Stimulated activated CD8-positive, alpha-beta memory T cell treated with anti-CD3 and anti-CD28 coated beads, Interleukin-12 subunit alpha, Interleukin-12 subunit beta, amount 100 ng/mL, for 24 hours (primary cell): ENCODE measurements around the gene IGSF8.

Source experiments
- DNase-seq: peaks from one replicate; pipeline ENCODE4 v3.0.0-alpha.2; 2020; ENCODE audit errors: extremely low read depth

IGSF8 gene

DNA sequence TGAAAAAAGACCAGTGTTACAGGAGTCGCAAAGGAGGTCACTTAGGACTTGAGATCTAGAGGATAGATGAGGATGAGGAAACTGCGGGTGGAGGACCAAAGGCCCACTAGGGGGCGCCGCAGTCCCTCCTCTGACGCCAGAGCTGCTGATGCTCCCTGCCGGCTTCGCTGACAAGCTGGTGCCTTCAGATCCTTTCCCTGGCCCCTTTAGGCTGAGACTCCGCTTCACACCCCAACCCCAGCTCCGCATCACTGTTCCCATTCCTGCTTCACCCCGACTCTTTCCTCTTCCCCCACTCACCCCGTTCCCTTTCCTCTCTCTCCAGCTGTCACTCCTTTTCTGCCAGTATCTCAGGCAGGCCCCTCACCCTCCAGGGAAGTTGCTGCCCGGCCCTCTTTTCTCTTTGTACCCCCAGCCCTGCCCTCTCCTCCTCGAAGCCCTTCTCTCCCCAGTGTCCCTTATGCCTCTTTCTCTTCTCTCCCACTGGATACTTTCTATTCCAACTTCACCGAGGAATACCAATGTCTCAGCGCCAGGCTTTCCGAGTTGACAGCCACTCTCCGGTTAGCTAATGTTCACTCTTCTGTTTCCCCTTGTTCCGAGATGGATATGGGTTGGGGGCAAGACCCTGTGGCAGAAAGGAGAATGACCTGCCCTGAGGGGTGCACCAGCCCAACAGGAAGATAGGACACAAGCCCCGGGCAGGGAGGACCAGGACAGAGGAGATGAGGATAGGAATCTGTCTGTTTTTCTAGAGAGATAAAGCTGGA lies 12.5 kb downstream of the IGSF8 start:
- peak; percentile 61 for DNase-seq

DNA sequence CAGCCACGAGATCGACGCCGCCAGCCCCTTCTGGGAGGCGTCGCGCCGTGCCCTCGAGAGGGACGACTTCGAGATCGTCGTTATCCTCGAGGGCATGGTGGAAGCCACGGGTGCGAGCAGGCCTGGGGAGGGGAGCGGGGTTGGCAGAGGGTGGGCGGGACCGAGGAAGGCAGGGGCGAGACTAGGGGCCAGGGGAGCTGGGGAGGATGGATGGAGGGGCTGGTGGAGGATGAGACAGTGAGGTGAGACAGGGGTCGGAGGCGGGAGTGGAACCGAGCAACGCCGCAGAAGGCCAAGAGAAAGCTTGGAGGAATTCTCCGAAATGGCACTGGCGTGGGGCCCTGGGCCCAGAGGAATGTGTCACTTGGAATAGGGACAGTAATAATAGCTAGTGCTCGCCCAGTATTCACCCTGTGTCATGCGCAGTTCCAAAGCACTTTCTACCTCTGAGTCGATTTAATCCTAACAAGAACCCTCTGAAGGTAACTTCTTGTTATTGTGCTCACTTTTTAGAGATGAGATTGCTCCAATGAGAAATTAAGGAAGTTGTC lies 13.6 kb downstream of the IGSF8 start:
- no peak for DNase-seq

DNA sequence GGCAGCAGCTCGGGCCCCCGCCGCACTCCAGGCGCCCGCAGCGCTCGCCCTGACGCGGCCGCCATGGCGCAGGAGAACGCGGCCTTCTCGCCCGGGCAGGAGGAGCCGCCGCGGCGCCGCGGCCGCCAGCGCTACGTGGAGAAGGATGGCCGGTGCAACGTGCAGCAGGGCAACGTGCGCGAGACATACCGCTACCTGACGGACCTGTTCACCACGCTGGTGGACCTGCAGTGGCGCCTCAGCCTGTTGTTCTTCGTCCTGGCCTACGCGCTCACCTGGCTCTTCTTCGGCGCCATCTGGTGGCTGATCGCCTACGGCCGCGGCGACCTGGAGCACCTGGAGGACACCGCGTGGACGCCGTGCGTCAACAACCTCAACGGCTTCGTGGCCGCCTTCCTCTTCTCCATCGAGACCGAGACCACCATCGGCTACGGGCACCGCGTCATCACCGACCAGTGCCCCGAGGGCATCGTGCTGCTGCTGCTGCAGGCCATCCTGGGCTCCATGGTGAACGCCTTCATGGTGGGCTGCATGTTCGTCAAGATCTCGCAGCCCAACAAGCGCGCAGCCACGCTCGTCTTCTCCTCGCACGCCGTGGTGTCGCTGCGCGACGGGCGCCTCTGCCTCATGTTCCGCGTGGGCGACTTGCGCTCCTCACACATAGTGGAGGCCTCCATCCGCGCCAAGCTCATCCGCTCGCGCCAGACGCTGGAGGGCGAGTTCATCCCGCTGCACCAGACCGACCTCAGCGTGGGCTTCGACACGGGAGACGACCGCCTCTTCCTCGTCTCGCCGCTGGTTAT lies 14.2 kb downstream of the IGSF8 start:
- no peak for DNase-seq

DNA sequence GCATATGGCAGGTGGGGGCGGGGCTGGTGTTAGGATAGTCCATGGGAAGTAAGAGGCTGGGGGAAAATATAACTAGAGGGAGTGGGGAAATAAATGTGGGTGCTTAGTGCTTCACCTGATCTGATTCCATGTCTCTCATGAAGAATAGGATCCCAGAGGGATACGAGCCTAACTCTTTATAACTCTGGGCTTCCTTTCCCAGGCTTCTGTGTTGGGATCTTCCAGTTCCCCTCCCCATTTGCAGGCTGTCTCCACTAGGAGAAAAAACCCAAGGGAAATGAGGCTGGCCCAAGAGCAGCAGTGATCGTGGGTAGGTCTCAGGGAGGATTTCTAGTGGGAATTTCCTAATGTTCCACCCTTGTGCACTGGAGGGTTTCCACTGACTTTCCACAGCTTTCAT lies 15.5 kb downstream of the IGSF8 start:
- DNase-seq, result no peak

DNA sequence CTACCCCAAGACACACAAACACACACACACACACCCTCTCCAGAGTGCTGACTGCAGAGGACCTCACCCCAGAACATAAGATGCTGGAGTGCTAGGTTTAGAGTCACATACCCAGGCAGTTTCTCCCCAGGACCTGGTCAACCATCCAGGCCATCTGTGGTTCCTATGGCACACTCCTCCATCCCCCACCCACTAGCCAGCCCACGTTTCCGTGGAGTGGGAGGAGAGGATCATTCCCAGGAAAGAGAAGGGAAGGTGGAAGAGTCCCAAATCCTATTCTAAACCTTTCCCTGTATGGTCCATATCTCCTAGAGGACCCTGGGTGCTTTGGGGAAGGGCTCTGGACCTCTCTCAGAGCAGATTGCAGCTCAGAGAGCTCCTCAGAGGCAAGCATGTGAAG lies 15.9 kb downstream of the IGSF8 start:
- no peak for DNase-seq

DNA sequence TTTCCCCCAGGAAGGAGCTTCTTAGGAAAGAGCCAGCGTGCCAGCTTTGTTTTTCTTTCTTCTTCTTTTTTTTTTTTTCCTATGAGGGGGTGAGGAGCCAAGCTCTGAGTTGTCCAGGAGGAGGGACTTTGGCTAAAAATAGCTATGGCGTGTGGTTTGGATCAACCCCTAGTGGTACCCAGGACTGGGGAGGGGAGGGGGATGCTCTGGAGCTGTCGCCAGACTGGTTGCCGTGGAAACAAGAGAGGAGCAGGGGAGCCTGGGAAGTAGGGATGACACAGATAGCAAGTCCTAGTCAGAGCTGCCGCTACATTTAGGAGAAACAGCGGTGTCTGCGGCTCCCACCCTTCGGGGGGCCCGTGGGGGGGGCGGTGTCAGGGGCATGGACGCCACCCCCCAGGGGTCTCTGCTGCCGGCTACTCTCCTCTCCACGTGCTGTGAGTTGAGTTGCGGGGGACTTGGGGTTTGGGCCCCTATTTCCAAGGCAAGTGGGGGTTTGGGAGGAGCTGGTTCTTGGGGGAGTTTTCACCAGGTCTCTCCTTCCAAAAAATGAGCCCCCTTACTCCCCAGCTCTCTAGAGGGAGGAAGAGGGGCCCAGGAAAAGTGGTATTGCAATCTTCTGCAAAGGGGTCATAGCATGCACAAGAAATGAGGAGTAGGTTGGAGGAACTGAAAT lies 17.0 kb downstream of the IGSF8 start, which contains the start of gene KCNJ9:
TSS of gene KCNJ9 (plus strand) at position 278 of the 676 bp plus-strand sequence. CDS start 2,493 bp downstream, outside the sequence.
- DNase-seq, result no peak

DNA sequence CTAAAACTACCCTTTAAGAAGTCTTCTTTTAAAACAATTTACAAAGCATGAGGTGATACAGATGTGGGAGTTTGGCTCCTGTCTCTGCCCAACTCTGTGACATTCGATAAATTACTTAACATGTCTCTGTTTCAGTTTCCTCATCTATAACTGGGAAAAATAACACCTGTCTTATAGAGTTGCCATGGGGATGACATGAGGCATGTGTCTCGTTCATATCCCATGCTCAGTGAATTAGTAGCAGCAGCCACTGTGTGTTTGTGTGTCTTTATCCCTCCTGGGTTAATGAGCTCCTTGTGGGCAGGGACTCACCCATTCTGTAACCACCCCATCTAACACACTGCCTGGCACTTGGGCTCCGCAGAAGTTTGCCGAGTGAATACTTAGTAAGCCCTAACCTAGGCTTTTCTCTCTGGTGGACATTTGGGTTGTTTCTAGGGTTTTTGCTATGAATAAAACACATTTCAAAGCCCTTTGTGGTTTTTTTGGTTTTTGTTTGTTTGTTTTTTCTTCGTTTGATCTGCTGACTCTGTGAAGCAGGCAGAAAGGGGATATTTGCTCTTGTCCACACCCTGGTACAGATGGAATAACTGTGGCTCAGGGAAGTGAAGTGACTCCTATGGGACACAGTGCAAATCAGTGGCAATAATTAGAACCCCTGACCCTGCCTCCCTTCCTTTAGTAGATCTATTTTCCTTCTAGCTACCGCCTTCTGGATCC lies 17.9 kb downstream of the IGSF8 start:
- no peak for DNase-seq

DNA sequence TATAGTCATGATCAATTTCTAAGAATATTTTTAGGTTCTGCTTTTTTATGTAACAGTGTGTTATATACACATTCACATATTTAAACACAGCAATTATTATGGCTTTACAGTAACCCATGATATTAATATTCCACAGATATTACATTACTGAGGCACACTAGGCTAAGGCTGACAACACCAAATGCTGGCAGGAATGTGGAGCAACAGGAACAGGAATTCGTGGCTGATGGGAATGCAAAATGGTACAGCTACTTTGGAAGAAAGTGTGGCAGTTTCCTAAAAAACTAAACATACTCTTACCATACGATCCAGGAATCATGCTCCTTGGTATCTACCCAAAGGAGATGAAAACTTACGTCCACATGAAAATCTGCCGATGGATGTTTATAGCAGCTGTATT lies 19.0 kb downstream of the IGSF8 start:
- DNase-seq, result no peak

DNA sequence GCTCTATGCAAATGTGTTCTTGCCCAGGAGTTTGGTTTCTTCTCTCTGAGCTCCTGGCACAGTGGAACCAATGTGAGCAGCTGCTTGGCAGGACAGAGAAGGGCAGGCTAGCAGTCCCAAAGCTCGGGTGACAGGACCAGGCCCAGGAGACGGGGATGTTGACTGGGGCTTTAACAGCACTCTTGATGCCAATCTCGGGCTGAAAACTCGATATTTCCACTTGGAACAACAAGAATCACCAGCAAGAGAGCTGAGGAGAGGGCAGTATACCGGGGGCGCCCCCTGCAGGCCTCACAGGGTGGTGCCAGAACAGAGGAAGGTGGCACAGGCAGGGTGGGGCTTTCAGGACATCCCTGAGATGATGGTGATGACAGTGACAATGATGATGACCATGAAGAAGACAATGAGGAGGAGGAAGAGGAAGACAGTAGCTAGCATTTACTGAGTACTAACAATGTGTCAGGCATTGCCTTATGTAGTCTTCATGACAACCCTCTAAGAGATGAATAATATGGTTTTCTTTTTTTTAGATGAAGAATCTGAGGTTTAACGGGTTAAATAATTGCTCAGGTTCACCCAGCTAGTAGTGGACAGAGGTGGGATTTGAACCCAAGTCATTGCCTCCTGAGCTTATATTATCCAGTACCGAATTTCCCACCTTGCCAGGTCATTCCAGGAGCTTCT lies 19.8 kb downstream of the IGSF8 start:
- DNase-seq, result no peak

DNA sequence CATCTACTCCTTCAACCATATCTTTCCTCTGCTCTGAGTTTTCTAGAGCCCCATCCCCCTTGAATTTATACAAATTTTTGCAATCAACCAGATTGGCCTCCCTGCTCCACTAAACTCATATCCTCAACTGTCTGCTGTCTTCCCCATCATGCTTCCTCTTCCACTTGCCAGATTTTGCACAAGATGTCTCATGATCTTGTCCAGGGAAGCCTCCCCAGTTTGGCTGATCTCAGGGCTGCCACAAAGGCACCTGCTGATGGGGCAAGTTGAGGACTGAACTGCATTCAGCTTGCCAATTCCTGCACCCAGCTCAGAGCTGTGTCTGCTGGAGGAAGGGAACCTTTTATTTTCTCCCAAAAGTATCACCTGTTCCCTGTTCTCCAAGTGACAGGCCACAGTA lies 20.9 kb downstream of the IGSF8 start:
- no peak for DNase-seq

DNA sequence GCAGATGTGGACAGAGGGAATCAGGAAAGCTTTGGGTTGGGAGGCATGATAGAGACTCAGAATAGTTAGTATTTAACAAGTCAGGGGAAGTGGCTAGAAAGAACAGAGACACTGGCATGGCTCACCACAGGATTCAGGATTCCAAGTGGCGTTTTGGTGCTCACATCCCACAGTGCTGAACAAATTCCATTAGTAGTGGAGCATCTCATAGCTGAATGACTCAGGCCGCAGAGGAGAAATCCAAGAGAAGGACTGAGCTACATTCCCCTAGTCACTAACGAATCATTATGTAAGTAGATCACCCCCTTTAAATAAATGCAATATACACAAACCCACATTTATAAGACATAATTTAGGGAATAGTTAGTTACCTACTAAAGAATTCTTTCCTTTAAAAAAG lies 22.1 kb downstream of the IGSF8 start:
- DNase-seq, result no peak

DNA sequence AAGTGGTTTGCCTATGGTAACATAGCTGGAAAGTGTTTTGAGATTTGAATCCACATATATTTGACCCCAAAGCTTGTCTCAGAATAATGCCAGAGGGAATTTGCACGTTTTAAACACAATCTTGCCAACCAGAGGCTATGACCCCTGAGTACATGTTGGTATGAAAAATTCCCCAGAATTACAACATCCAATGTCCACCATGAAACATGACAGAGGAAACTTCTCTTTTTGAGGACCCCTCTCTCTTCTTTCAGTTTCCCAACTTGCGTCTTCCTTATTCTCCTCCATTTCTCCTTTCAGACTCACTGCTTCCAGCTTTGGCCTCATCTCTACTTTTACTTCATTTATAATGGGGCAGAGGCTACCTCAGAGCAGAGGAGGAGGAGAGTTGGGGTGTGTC lies 22.6 kb downstream of the IGSF8 start:
- no peak for DNase-seq

DNA sequence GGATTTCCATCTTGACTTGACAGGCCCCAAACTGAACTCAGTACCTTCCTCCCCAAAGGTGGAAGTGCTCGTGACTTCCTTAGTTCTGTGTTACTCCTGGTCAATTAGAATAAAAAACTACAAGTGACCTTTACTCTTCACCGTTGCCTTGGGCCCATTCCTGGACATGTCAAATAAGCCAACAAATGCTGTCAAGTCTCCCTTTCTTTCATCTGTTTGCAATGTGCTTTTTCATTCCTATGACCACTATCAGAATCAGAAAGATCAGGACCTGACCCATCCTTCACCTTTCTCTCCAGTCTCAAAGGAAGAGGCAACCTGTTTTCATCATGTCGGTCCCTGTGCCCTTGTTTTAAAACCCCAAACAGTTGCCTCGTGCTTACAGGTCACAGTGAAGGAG lies 23.6 kb downstream of the IGSF8 start:
- no peak for DNase-seq

DNA sequence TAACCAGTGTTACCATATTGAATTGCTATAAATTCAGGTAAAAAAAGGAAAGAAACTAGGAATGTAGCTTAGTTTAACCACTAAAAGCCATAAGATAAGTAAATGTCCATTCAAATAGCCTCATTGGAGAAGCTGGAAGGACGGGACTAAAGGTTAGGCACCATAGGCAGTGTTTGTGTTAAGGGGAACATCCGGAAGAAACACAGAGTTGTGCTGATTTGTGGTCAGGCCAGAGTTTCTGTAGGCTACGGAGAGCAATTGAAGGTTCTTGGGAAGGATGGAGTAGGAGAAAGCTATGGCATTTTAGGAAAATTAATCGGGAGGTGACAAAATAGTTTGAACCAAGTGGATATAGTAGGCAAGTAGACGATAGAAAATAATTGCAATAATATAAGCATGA lies 27.1 kb downstream of the IGSF8 start:
- no peak for DNase-seq

DNA sequence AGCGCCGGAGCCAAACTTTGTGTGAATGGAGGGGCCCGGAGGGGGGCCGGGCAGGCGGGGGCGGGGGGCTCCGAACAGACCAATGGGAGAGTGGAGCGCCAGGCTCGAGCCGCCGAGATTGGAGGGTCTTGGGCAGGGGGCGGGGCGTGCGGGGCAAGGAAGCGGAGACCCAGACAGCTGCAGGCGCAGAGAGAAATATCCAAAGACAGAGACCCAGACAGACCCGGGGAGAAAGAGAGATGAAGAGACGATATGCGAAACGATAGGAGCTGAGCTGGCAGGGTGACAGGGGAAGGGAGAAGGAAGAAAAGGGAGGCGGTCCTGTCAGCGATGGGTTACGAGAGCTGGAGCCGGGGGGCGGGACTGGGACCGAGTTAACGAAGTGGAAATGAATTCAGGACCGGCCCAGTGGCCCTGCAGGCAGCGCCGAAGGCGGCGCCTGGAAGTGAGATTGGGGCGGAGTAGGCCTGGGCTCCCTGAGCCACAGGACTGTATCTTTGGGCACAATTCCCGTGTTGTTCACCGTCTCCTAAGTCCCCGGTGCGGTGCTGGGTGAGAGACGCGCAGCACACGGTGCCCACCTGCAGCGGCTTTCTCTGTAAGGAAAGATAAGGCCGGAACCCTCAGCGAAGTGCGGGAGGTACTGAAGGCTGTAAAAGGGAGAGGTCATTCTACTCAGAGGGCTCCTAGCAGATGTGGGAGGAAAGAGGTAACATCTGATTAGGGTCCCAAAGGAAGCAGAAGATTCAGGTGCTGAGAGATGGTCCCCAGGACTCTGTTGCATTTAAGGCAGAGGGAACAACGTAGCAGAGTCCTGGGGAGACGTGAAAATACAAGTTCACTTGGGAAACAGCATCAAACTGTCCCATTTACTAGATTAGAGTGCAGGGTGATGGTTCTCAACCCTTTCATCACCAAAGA lies 27.9 kb downstream of the IGSF8 start:
- DNase-seq, result peak; percentile 48

DNA sequence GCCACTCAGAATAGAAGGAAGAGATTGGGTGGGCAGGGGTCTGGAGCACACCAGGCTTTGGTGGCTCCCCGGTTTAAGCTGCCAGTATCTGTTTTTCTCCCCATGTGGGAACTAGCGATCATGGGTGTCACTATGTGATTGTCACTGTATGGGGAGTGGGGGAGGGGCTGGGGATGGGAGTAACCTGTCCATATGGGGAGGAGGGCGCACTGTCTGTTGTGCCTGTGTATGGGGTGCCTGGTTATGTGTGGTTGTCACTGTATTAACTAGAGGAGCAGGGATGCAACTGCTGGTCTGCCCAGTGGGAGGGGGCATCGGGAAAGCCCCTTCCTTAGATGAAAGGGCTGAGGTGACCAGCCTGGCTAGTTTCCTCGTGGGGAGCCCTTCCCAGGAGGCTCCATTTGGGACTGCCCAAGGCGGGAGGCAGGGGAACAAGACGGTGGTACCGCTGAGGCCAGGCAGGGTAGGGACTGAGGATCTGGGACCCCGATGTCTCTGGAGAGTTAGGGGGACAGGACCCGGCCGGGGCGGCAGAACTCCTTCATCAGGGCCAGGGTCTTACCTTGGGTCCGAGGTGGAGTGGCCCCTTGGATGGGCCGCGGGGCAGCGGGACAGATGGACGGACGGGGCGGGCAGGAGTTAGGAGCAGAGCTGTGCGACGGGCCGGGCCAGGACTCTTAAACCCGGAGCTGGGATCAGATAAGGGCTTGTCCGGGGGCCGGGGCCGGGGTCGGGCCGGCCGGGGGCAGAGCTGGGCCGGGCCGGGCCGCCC lies 28.8 kb downstream of the IGSF8 start, which contains the start of gene KCNJ10:
TSS of gene KCNJ10 (minus strand) at position 701 of the 772 bp plus-strand sequence. CDS start 27,628 bp downstream, outside the sequence.
- no peak for DNase-seq

DNA sequence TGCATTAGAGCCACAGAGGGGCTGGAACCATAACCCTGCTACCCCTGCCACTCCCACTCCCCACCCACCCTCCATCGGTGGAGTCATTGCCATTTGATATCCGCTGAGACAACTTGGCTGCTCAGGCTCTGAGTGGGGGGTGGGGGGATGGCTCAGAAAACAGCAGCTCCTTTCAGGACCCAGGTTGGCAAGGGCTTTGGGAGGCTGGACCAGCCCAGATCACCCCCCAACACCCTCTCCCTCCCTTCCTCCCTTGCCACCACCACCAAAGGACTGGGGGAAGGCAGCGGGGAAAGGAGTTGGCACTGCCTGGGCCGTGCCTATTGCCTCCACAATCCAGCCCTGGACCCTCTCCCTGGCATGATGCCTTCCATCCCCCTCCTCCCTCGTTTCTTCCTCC lies 30.2 kb downstream of the IGSF8 start:
- DNase-seq, result no peak

DNA sequence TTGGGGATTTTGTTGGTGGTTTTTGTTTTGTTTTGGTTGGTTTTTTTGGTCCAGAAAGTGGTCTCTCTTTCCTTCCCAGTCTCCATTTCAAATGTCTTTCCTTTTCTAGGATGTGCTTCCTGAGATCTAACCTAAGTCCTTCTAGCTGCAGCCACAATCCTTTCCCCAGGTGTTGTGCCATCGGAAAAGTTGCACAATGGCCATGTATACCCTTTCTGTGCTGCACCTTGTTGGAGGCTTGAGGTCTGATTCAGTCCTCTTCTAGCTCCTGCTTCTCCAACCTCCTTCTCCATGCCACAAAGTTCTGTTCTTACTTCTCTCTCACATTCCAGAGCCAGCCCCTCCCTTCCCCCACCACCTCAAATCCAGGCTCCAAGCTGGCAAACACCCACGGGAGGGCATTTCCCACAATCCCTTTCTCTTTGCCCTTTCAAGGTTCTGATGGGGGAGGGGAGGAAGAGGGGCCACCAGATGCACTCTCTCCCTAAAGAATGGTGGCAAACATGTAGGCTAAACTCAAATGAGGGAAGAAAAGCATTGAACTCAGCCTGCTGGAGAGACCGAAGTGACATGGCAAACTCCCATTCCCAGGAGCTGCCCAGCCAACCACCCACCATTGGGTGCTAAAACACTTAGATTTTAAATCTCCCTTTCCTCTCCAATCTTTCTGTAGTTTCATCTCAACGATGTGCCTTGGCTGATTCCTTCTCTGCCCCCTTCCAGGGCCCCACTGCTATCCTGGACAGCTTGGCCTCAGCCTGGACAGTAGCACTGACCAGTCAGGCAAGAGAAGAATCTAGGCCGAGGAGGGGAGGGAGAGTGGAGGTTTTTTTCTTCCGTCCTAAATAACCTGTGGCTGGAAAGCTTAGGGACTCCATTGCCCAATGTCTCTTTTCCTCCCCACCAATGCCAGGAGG lies 31.3 kb downstream of the IGSF8 start:
- no peak for DNase-seq
